ENCODE results near the gene MAPKAP1. TPM values are rescaled to one million over a fixed set of nuclear protein-coding genes. Genes with fewer than 3 reads are reported as not detected.

Gene MAPKAP1
- total RNA-seq, 1 donor from 2014 or later: 84.9 TPM

DNA sequence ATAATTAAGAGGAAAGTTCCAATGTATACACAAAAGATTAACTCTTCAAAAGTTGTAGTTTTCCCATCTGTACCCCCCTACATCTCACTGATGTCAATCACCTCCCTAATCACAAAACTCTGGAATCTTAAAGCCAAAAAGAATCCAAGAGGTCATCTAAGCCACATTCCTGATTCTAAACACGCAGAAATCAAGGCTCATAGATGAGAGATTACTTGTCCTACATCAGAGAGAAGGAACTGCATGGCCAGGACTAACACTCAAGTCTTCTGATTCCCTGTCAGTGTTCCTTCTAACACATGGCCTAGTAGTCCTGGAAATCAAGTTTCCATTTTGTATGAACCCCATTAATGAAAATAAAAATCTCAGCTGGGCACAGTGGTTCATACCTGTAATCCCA is 58.7 kb downstream of the MAPKAP1 start:
- Mint-ChIP-seq H3K4me1 (peaks cover 95% of the 10 kb centered on the region), H3K9me3 (no peaks in the 10 kb centered on the region), H3K36me3 (ENCODE audit: low read depth) (peaks cover 14% of the 10 kb centered on the region), H3K4me3 (peak overlapping the region; percentile 28), H3K27me3 (no peaks in the 10 kb centered on the region), H3K27ac (peak overlapping the region; percentile 86)
- ATAC-seq (ENCODE audit: low read depth): no peak
- TF ChIP-seq, protein P1, sequence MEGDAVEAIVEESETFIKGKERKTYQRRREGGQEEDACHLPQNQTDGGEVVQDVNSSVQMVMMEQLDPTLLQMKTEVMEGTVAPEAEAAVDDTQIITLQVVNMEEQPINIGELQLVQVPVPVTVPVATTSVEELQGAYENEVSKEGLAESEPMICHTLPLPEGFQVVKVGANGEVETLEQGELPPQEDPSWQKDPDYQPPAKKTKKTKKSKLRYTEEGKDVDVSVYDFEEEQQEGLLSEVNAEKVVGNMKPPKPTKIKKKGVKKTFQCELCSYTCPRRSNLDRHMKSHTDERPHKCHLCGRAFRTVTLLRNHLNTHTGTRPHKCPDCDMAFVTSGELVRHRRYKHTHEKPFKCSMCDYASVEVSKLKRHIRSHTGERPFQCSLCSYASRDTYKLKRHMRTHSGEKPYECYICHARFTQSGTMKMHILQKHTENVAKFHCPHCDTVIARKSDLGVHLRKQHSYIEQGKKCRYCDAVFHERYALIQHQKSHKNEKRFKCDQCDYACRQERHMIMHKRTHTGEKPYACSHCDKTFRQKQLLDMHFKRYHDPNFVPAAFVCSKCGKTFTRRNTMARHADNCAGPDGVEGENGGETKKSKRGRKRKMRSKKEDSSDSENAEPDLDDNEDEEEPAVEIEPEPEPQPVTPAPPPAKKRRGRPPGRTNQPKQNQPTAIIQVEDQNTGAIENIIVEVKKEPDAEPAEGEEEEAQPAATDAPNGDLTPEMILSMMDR (IDR thresholded peaks at IDR 0.05): no peak
- intact Hi-C loops (cut with micrococcal nuclease): no loop called here
- POLR2A ChIA-PET: interaction anchor here (0.7 kb wide), 1 partner anchor 9 kb away, joined by 4 read pairs; no protein-coding TSS in a partner anchor
- CTCF ChIA-PET: interaction anchor here (1.6 kb wide), 1 partner anchor 15 kb away, joined by 5 read pairs; no protein-coding TSS in a partner anchor
- DNase-seq: no peak

GRCh38 chr9:125646621-125647100 is 60.3 kb downstream of the MAPKAP1 start:
- POLR2A ChIA-PET: interaction anchor here (1.3 to 3.4 kb wide), 4 partner anchors 12 to 99 kb away, joined by 5 to 44 read pairs (median 10); partner anchors contain the start of gene MAPKAP1
- H3K9me3 Mint-ChIP-seq: no peaks in the 10 kb centered on the region
- peaks cover 7% of the 10 kb centered on the region for H3K36me3 Mint-ChIP-seq (ENCODE audit: low read depth)
- ATAC-seq (ENCODE audit: low read depth) (no peak), DNase-seq (no peak)
- CTCF ChIA-PET: interaction anchor here (1.1 kb wide), 1 partner anchor 54 kb away, joined by 3 read pairs; no protein-coding TSS in a partner anchor
- intact Hi-C loops (cut with micrococcal nuclease): loop anchor here (1.0 kb wide), 1 partner anchor 14 kb away; no protein-coding TSS in a partner anchor
- peaks cover 82% of the 10 kb centered on the region for H3K4me1 Mint-ChIP-seq
- no peaks in the 10 kb centered on the region for H3K27me3 Mint-ChIP-seq
- TF ChIP-seq, protein P1 (IDR thresholded peaks at IDR 0.05): no peak
- H3K27ac Mint-ChIP-seq: peak overlapping the region; percentile 94
- H3K4me3 Mint-ChIP-seq: peak overlapping the region; percentile 77

- DNase-seq: no peak
- intact Hi-C loops (cut with micrococcal nuclease): loop anchor here (1.0 kb wide), 1 partner anchor 14 kb away; no protein-coding TSS in a partner anchor
- peaks cover 82% of the 10 kb centered on the region for H3K4me1 Mint-ChIP-seq
These were observed 60.8 kb downstream of the MAPKAP1 start for GRCh38 chr9:125646217-125646616.

DNA sequence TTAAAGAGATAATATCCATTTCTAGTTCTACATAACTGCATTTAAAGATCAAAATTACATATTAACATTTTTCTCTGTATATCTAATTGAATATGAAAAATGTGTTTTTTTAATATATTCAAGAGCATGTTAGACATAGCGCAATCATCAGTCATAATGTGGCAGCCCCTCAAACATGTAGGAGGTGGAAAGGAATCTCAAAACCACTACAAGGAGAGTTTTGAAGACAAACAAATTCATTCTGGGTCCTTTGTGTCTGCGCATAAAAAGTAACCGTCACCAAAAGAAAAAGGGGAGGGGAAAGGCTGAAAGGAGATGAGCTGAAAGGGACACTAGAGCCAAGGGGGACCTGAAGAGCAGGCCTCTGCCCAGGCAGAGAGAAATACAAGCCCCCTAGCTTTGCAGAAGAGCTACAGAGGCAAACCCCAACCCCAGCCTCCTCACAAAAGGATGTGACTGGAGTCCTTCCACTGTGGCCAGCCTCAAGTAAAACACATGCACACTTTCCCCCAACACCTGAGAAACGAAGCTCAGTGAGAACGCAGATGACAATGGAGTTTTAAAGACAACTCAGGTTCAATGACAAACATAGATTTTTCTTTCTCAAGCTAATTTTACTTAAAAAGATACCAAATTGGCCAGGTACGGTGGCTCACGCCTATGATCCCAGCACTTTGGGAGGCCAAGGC is 62.0 kb downstream of the MAPKAP1 start:
- H3K36me3 Mint-ChIP-seq (ENCODE audit: low read depth): peaks cover 5% of the 10 kb centered on the region
- peaks cover 77% of the 10 kb centered on the region for H3K4me1 Mint-ChIP-seq
- H3K27me3 Mint-ChIP-seq: no peaks in the 10 kb centered on the region
- ATAC-seq (ENCODE audit: low read depth) (no peak), DNase-seq (no peak)
- H3K27ac Mint-ChIP-seq: peak overlapping the region; percentile 94
- CTCF ChIA-PET: no interaction called here
- TF ChIP-seq, protein P1 (IDR thresholded peaks at IDR 0.05): no peak
- intact Hi-C loops (cut with micrococcal nuclease): no loop called here
- H3K9me3 Mint-ChIP-seq: no peaks in the 10 kb centered on the region
- H3K4me3 Mint-ChIP-seq: peak overlapping the region; percentile 24
- POLR2A ChIA-PET: interaction anchor here (0.7 to 3.4 kb wide), 2 partner anchors 11 to 173 kb away, joined by 8 to 44 read pairs; no protein-coding TSS in a partner anchor

More at GRCh38 chr9:125646217-125646616, 60.8 kb downstream of the MAPKAP1 start:
- peak overlapping the region; percentile 94 for H3K27ac Mint-ChIP-seq
- no peaks in the 10 kb centered on the region for H3K27me3 Mint-ChIP-seq
- no peak for ATAC-seq (ENCODE audit: low read depth)
- H3K36me3 Mint-ChIP-seq (ENCODE audit: low read depth): peaks cover 7% of the 10 kb centered on the region
- H3K4me3 Mint-ChIP-seq: peak overlapping the region; percentile 77
- POLR2A ChIA-PET: interaction anchor here (1.3 to 3.4 kb wide), 4 partner anchors 12 to 99 kb away, joined by 5 to 44 read pairs (median 10); partner anchors contain the start of gene MAPKAP1
- CTCF ChIA-PET: no interaction called here
- H3K9me3 Mint-ChIP-seq: no peaks in the 10 kb centered on the region
- TF ChIP-seq, protein P1 (IDR thresholded peaks at IDR 0.05): no peak

DNA sequence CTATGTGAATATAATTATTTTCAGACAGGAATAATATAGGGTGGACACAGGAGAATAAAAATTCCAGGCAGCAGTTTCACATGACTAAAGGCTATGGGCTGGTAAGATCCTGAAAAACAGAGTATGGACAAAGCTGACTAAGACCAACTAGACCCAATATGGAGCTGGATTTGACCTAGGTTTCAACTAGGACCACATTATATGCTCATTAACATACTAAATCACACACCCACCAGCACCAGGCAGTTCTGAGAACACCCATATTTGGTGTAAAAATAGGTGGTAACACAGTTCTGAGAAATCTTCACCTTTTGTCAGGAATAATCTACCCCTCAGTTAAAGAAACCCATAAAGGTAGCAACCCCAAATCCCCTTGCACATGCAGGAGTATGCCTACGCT is 64.7 kb downstream of the MAPKAP1 start:
- Mint-ChIP-seq H3K9me3 (no peaks in the 10 kb centered on the region), H3K36me3 (ENCODE audit: low read depth) (peaks cover 2% of the 10 kb centered on the region), H3K27me3 (no peaks in the 10 kb centered on the region), H3K27ac (no peak overlapping the region), H3K4me1 (peaks cover 75% of the 10 kb centered on the region), H3K4me3 (no peak overlapping the region)
- no peak for ATAC-seq (ENCODE audit: low read depth)
- ChIA-PET POLR2A (interaction anchor here (1.7 kb wide), 1 partner anchor 65 kb away, joined by 4 read pairs; the partner anchor contains the start of gene MAPKAP1), CTCF (interaction anchor here (1.5 kb wide), 1 partner anchor 10 kb away, joined by 5 read pairs; no protein-coding TSS in a partner anchor)
- no peak for DNase-seq
- TF ChIP-seq, protein P1 (IDR thresholded peaks at IDR 0.05): no peak
- intact Hi-C loops (cut with micrococcal nuclease): no loop called here
